Neural progenitor cell (in vitro differentiated cells): ENCODE measurements around the gene GABRB2.

Experiments
- EZH2phosphoT487 ChIP-seq: fragments of 200-600 bp; sonication (generic); IDR thresholded peaks from 2 replicates; pipeline ENCODE4 v1.6.1; 2017; ENCODE audit warnings: antibody characterized with exemption
- TF ChIP-seq, protein P1 (sequence below): fragments of 200-600 bp; sonication (generic); IDR thresholded peaks from 2 replicates; pipeline ENCODE4 v1.5.1; 2017; ENCODE audit warnings: antibody characterized with exemption, mild to moderate bottlenecking

DNA sequence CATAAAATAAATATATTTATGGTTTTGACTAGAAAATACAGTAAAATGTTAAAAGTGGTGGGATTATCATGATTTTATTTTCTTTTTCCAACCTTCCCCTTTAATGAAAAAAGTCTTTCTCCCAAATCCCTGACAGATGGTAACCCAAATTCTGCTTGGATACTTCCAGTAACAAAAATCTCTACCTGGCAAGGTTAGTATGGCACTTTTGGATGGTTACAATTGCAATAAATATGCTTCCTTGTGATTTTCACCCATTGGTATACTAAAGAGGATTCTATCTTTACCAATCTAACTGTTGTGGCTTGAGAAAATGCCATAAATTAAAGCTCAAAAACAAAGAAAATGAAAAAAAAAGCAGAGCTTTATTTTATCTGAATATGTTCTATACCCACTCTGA, 62.8 kb downstream of the GABRB2 start:
- TF ChIP-seq, protein P1, sequence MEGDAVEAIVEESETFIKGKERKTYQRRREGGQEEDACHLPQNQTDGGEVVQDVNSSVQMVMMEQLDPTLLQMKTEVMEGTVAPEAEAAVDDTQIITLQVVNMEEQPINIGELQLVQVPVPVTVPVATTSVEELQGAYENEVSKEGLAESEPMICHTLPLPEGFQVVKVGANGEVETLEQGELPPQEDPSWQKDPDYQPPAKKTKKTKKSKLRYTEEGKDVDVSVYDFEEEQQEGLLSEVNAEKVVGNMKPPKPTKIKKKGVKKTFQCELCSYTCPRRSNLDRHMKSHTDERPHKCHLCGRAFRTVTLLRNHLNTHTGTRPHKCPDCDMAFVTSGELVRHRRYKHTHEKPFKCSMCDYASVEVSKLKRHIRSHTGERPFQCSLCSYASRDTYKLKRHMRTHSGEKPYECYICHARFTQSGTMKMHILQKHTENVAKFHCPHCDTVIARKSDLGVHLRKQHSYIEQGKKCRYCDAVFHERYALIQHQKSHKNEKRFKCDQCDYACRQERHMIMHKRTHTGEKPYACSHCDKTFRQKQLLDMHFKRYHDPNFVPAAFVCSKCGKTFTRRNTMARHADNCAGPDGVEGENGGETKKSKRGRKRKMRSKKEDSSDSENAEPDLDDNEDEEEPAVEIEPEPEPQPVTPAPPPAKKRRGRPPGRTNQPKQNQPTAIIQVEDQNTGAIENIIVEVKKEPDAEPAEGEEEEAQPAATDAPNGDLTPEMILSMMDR, result no peak
- no peak for TF ChIP-seq EZH2phosphoT487
